HS-27A (cell line): ENCODE measurements around the gene TRIM33.
"Not testable (repeated sequence)": the region's sequence is repeated elsewhere in the genome, so short reads cannot be mapped to it uniquely, and the experiment has no call there.

Experiments
- DNase-seq: peaks from one replicate; pipeline ENCODE4 v3.0.0-alpha.2; 2012; ENCODE audit warnings: low read depth, missing footprints

TRIM33 gene

GRCh38 chr1:114466334-114467014 is 44.5 kb downstream of the TRIM33 start:
- no peak for DNase-seq

DNA sequence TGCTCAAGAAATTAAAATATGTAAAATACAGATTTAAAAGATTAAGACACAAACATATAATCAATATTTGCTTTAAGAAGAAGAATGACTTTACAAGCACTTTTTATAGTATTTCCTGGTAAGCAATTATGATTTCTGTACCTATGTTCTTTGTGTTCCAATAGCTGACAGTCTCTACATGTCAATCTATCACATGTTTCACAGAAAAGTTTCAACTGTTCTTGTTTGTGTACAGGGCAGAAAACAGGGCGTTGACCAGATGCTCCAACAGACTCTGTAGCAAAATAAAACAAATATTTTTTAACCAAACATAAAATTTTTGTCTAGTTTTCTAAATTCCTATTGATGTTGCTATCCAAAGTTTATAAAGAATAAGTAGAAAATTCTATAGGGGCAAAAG is 48.0 kb downstream of the TRIM33 start:
- DNase-seq = no peak

DNA sequence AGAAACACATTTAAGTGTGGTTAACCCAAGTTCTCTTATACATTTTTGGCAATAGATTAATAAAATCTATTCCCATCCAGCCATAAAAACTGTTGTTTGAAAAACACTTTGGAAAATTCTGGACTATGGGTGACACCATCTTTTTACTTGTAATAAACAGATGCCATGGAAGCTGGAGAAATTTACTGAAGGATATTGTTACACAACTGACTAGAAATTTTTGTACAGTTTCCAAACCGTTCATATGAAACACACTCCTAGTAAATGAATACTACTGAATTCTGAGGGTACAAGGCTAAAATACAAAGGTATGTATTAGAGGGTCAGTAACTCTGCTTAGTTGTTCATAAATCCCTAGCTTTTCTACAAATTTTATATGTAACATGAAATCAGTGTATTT is 48.7 kb downstream of the TRIM33 start:
- no peak for DNase-seq

DNA sequence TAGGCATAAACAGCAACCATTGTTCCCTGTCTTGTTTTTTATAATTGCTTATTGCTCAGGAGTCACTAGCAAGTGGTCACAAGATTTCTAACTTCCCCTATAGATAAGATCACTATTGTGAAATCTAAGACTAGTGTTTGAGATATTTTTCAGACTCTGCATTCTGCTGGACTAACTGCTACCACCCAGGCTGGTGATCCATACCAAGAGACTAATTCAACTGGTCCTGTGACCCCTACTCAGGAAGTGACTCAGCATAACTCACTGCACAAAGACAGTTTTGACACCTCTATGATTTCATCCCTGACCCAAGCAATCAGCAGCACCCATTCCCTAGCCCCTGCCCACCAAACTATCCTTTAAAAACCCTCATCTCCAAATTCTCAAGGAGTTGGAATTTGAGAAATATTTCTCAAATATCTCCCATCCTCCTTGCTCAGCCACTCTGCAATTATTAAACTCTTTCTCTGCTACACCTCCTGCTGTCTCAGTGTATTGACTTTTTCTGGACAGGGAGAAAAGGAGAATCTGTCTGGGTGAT is 52.7 kb downstream of the TRIM33 start:
- peak; percentile 50 for DNase-seq

DNA sequence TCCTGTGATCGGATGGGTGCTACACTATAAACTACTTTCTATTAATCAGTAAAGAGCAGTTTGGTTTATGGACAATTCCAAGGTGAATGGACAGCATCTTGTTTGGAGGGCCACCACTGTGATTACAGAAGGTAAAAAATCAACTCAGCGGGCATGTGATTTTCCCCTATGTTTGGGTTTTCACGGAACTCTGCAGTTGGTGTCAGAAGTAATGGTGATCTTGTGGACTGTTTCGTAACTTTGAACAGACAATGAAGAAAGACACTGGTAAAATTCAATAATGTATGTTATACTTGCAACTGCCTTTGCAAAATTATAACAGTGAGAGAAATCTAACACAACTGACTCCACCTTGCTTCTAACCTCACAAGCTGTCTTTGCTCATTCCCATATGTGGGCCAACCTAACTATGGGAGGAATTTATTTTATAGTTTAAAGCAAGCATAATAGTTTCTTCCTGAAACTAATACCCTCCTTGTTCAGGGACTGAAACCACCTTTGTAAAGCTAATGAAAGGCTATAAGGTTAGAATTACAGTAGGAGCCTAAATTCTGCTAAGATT is 53.2 kb downstream of the TRIM33 start:
- DNase-seq = no peak

DNA sequence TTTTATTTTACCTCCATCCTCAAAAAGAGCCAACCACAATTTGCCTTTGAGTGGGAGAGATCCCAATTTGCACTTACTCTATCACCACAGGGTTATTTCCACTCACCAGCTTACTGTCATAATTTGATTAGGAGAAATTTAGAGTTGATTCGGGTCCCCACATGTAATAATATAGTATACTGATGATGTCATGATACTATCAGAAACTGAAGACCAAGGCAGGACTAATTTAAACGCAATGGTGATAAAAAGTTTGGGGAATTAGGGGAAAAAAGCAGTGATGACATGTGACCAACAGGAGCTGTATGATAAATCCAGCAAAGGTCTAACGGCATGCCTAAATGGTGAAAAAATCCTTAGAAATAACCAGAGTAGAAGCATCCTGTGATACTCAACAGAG is 54.4 kb downstream of the TRIM33 start:
- DNase-seq = no peak

- no peak for DNase-seq
Measured at GRCh38 chr1:114455102-114455785, 55.8 kb downstream of the TRIM33 start.

- DNase-seq = no peak
Measured at GRCh38 chr1:114454539-114454938, 56.5 kb downstream of the TRIM33 start.

- no peak for DNase-seq
Measured at GRCh38 chr1:114453361-114453784, 57.6 kb downstream of the TRIM33 start.

GRCh38 chr1:114448370-114449036 is 62.5 kb downstream of the TRIM33 start:
- no peak for DNase-seq

GRCh38 chr1:114446198-114446597 is 64.8 kb downstream of the TRIM33 start:
- no peak for DNase-seq

DNA sequence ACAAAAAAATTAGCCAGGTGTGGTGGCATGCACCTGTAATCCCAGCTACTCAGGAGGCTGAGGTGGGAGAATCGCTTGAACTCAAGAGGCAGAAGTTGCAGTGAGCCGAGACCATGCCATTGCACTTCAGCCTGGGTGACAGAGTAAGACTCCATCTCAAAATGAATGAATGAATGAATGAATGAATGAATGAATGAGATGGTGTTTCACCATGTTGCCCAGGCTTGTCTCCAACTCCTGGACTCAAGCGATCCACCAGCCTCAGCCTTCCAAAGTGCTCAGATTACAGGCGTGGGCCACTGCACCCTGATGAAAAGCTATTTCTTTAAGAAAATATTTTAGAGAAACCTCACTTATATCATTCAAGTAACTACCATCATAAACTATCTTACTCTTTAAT is 67.8 kb downstream of the TRIM33 start:
- DNase-seq = not testable (repeated sequence)

DNA sequence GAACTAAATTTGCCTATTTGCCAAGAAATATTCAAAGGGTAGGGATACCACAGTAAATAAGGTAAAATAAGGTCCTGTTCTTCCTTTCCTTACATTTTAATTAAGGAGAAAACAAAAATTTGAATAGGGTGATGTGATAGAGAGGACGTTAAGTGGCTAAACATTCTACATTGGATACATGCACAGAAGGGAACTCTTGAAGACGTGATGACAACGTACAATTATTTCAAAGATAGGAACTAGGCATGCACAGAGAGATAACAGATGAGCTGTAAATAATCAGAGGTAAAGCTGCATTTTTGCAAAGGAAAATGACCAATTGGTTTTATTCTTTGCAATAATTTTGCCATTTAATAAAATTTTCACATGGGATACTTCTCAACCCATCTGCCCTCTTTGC is 69.7 kb downstream of the TRIM33 start:
- DNase-seq = no peak

- DNase-seq = no peak
Measured at GRCh38 chr1:114439369-114439768, 71.6 kb downstream of the TRIM33 start.

GRCh38 chr1:114437812-114438211 is 73.2 kb downstream of the TRIM33 start:
- DNase-seq = no peak

DNA sequence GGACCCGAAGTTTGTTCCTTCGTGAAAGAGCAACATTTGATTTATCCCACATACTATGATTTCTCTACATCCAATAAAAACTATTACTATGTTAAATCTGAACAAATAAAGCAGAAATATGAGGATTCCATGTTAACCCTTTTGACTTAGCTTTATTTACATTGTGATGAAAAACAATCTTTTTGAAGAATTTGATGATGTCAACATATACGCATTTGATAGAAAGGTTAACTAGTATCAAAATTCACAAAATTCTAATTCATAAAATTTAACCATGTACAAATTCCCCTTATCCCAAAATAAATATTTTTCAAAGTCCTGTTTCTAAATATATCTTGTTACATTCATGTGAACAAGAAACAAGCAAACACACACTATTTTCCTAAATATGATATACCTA is 74.2 kb downstream of the TRIM33 start:
- no peak for DNase-seq

- no peak for DNase-seq
Measured at GRCh38 chr1:114435088-114435715, 75.8 kb downstream of the TRIM33 start.

- no peak for DNase-seq
Measured at GRCh38 chr1:114431026-114431425, 80.0 kb downstream of the TRIM33 start.

- no peak for DNase-seq
Measured at GRCh38 chr1:114428083-114428754, 82.8 kb downstream of the TRIM33 start.

GRCh38 chr1:114427612-114428011 is 83.4 kb downstream of the TRIM33 start:
- no peak for DNase-seq

DNA sequence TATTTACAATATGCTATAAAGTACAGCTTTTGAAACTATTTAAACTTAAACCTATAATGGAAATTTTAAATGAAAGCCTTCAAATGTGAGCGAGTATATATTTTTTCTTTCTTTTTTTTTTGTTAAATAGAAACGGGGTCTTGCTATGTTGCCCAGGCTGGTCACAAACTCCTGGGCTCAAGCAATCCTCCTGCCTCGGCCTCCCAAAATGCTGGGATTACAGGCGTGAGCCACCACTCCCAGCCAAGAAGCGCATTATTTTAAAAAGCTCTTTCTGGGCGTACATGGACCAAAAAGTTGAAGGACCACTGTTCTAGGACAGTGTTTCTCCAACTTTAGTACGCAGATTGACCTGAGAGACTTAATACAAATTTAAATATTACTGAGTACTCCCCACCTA is 87.5 kb downstream of the TRIM33 start:
- no peak for DNase-seq

- DNase-seq = not testable (repeated sequence)
Measured at GRCh38 chr1:114418948-114419347, 92.1 kb downstream of the TRIM33 start.
